Prostate gland (tissue), 2 donors: Measurements from ENCODE around the gene TBC1D32.
"Not testable (repeated sequence)": the region's sequence is repeated elsewhere in the genome, so short reads cannot be mapped to it uniquely, and the experiment has no call there.

Experiments used
- CTCF ChIP-seq, 4 experiments: fragments of 200-600 bp in 2 of 4; fragments of 450-650 bp in 2 of 4; sonication (generic) in 2 of 4; IDR thresholded peaks; 1 replicate in 3 of 4; 2 replicates in 1 of 4; pipeline ENCODE4 v1.5.1; 2016 to 2019; ENCODE audit warnings: antibody characterized with exemption in 4 of 4, mild to moderate bottlenecking in 2 of 4, moderate library complexity in 2 of 4
- POLR2A ChIP-seq: fragments of 450-650 bp; IDR thresholded peaks from one replicate; pipeline ENCODE4 v1.6.1; 2016; ENCODE audit warnings: antibody characterized with exemption, mild to moderate bottlenecking

- TF ChIP-seq CTCF (IDR thresholded peaks at IDR 0.05); POLR2A: not testable (repeated sequence)
These were observed 289.4 kb downstream of the TBC1D32 start for GRCh38 chr6:121044905-121045304.
